AG08396 (cell line): ENCODE measurements around the gene GSC.
"Not testable (repeated sequence)": the region's sequence is repeated elsewhere in the genome, so short reads cannot be mapped to it uniquely, and the experiment has no call there.

Source experiments
- DNase-seq: peaks from one replicate; pipeline ENCODE4 v3.0.0; 2012; ENCODE audit warnings: low spot score, mixed read lengths

The GSC gene

GRCh38 chr14:94769391-94770250 is at the start of gene GSC:
Gene GSC (minus strand): TSS chr14:94770113. CDS start chr14:94770015, 98 bp downstream.
- no peak for DNase-seq

- DNase-seq: no peak
These were observed 49.6 kb upstream of the GSC start for GRCh38 chr14:94819531-94819930.

GRCh38 chr14:94816113-94816512 is 46.2 kb upstream of the GSC start:
- DNase-seq: no peak

- no peak for DNase-seq
These were observed 35.9 kb upstream of the GSC start for GRCh38 chr14:94805680-94806288.

- DNase-seq: no peak
These were observed 31.3 kb upstream of the GSC start for GRCh38 chr14:94801225-94801624.

GRCh38 chr14:94800764-94801163 is 30.9 kb upstream of the GSC start:
- DNase-seq: not testable (repeated sequence)

- DNase-seq: no peak
These were observed 28.0 kb upstream of the GSC start for GRCh38 chr14:94797887-94798286.

- no peak for DNase-seq
These were observed 26.4 kb upstream of the GSC start for GRCh38 chr14:94796278-94796677.

- DNase-seq: no peak
These were observed 25.5 kb upstream of the GSC start for GRCh38 chr14:94795372-94795771.

- no peak for DNase-seq
These were observed 24.0 kb upstream of the GSC start for GRCh38 chr14:94793901-94794300.

GRCh38 chr14:94787655-94788054 is 17.7 kb upstream of the GSC start:
- no peak for DNase-seq

GRCh38 chr14:94787092-94787491 is 17.2 kb upstream of the GSC start:
- DNase-seq: no peak

- no peak for DNase-seq
These were observed 10.9 kb upstream of the GSC start for GRCh38 chr14:94780536-94781399.

- DNase-seq: no peak
These were observed 9.8 kb upstream of the GSC start for GRCh38 chr14:94779713-94780112.

- no peak for DNase-seq
These were observed 5.9 kb upstream of the GSC start for GRCh38 chr14:94775871-94776210.

GRCh38 chr14:94775091-94775870 is 5.4 kb upstream of the GSC start:
- no peak for DNase-seq

GRCh38 chr14:94774344-94775090 is 4.6 kb upstream of the GSC start:
- DNase-seq: no peak

GRCh38 chr14:94773655-94774343 is 3.9 kb upstream of the GSC start:
- DNase-seq: no peak

- DNase-seq: no peak
These were observed 3.2 kb upstream of the GSC start for GRCh38 chr14:94773061-94773648.

GRCh38 chr14:94772548-94772947 is 2.6 kb upstream of the GSC start:
- no peak for DNase-seq
